Loucy (cell line): ENCODE data around the gene ACLY.

Source experiments
- H2AFZ ChIP-seq: fragments of 200-600 bp; sonication (generic); 2 replicates; pipeline ENCODE4 v1.6.0; 2016; ENCODE audit warnings: antibody characterized with exemption, mild to moderate bottlenecking, low read length, moderate library complexity
- H3F3A ChIP-seq: fragments of 200-600 bp; 2 replicates; pipeline ENCODE4 v1.6.0; 2016; ENCODE audit warnings: antibody characterized with exemption, low read depth, mild to moderate bottlenecking
- H3K27me3 ChIP-seq: fragments of 200-600 bp; sonication (generic); 2 replicates; pipeline ENCODE4 v1.6.1; 2014; ENCODE audit warnings: low read length, mild to moderate bottlenecking; ENCODE audit not compliant: insufficient read depth, poor library complexity, severe bottlenecking
- H3K36me3 ChIP-seq: fragments of 200-600 bp; sonication (generic); 2 replicates; pipeline ENCODE4 v1.6.1; 2016; ENCODE audit warnings: low read length; ENCODE audit not compliant: insufficient read depth
- H3K4me1 ChIP-seq: fragments of 200-600 bp; sonication (generic); 2 replicates; pipeline ENCODE4 v1.5.1; 2014; ENCODE audit warnings: low read length, mild to moderate bottlenecking; ENCODE audit not compliant: insufficient read depth, poor library complexity, severe bottlenecking
- H3K4me2 ChIP-seq: fragments of 200-600 bp; sonication (generic); 2 replicates; pipeline ENCODE4 v1.6.0; 2014; ENCODE audit warnings: antibody characterized with exemption, low read length, low read depth, mild to moderate bottlenecking; ENCODE audit not compliant: poor library complexity, severe bottlenecking
- H3K4me3 ChIP-seq: fragments of 200-600 bp; sonication (generic); 2 replicates; pipeline ENCODE4 v1.5.1; 2014; ENCODE audit warnings: low read length, mild to moderate bottlenecking, mixed read lengths; ENCODE audit not compliant: poor library complexity, severe bottlenecking
- H3K79me2 ChIP-seq: fragments of 200-600 bp; sonication (generic); 2 replicates; pipeline ENCODE4 v1.6.1; 2014; ENCODE audit warnings: low read length; ENCODE audit not compliant: insufficient read depth
- H3K9ac ChIP-seq: fragments of 200-600 bp; sonication (generic); 2 replicates; pipeline ENCODE4 v1.6.0; 2014; ENCODE audit warnings: mild to moderate bottlenecking, low read depth, low read length, moderate library complexity; ENCODE audit not compliant: poor library complexity, severe bottlenecking
- H3K9me2 ChIP-seq: fragments of 200-600 bp; sonication (generic); replicated peaks from 2 replicates; pipeline ENCODE4 v1.6.1; 2016; ENCODE audit warnings: low read depth, low read length, mixed read lengths
- H3K9me3 ChIP-seq: fragments of 200-600 bp; sonication (generic); 2 replicates; pipeline ENCODE4 v1.6.1; 2014; ENCODE audit warnings: mild to moderate bottlenecking, antibody characterized with exemption, low read length, low read depth; ENCODE audit not compliant: insufficient read depth
- H4K20me1 ChIP-seq: fragments of 200-600 bp; sonication (generic); 2 replicates; pipeline ENCODE4 v1.6.0; 2014; ENCODE audit warnings: antibody characterized with exemption, low read length, mild to moderate bottlenecking; ENCODE audit not compliant: insufficient read depth, poor library complexity, severe bottlenecking
- CTCF ChIP-seq: fragments of 200-600 bp; sonication (generic); conservative IDR thresholded peaks from 2 replicates; pipeline ENCODE4 v1.5.1; 2014; ENCODE audit warnings: mild to moderate bottlenecking, antibody characterized with exemption, low read length
- EZH2phosphoT487 ChIP-seq: fragments of 200-600 bp; IDR thresholded peaks from 2 replicates; pipeline ENCODE4 v1.6.1; 2018; ENCODE audit warnings: antibody characterized with exemption, mild to moderate bottlenecking, moderate library complexity, borderline replicate concordance

Gene ACLY

GRCh38 chr17:41895617-41896016 lies 23.1 kb downstream of the ACLY start:
- no peaks in the 10 kb centered on the region for H3K9me3 ChIP-seq
- H4K20me1 ChIP-seq, result peaks cover 3% of the 10 kb centered on the region
- H2AFZ ChIP-seq, result no peak overlapping the region
- no peak overlapping the region for H3K9ac ChIP-seq
- H3K79me2 ChIP-seq, result no peaks in the 10 kb centered on the region
- H3K9me2 ChIP-seq, result no peaks in the 10 kb centered on the region
- no peaks in the 10 kb centered on the region for H3F3A ChIP-seq
- H3K4me2 ChIP-seq, result no peak overlapping the region
- no peak for TF ChIP-seq EZH2phosphoT487
- no peak for TF ChIP-seq CTCF
- H3K4me1 ChIP-seq, result no peaks in the 10 kb centered on the region
- H3K27me3 ChIP-seq, result no peaks in the 10 kb centered on the region
- H3K36me3 ChIP-seq, result peaks cover 90% of the 10 kb centered on the region; the same call in 1 of the 2 replicates
- H3K4me3 ChIP-seq, result no peak overlapping the region

- Histone ChIP-seq H2AFZ (no peak overlapping the region), H3K79me2 (no peaks in the 10 kb centered on the region), H3K4me1 (no peaks in the 10 kb centered on the region), H3K36me3 (peaks cover 90% of the 10 kb centered on the region; the same call in 1 of the 2 replicates), H3F3A (no peaks in the 10 kb centered on the region), H3K9ac (no peak overlapping the region), H3K4me3 (no peak overlapping the region), H4K20me1 (peaks cover 3% of the 10 kb centered on the region), H3K9me3 (no peaks in the 10 kb centered on the region), H3K4me2 (no peak overlapping the region), H3K9me2 (no peaks in the 10 kb centered on the region), H3K27me3 (no peaks in the 10 kb centered on the region)
- TF ChIP-seq CTCF (no peak), EZH2phosphoT487 (no peak)
Measured at GRCh38 chr17:41894791-41895331, 23.9 kb downstream of the ACLY start.

- H3K27me3 ChIP-seq, result no peaks in the 10 kb centered on the region
- no peaks in the 10 kb centered on the region for H3K79me2 ChIP-seq
- no peak overlapping the region for H2AFZ ChIP-seq
- no peaks in the 10 kb centered on the region for H3F3A ChIP-seq
- no peak overlapping the region for H3K4me3 ChIP-seq
- H3K4me2 ChIP-seq, result no peak overlapping the region
- no peak overlapping the region for H3K9ac ChIP-seq
- H3K9me3 ChIP-seq, result no peaks in the 10 kb centered on the region
- H3K4me1 ChIP-seq, result no peaks in the 10 kb centered on the region
- no peaks in the 10 kb centered on the region for H3K9me2 ChIP-seq
- H4K20me1 ChIP-seq, result no peaks in the 10 kb centered on the region
- peaks cover 88% of the 10 kb centered on the region; the same call in 1 of the 2 replicates for H3K36me3 ChIP-seq
- TF ChIP-seq CTCF, result no peak
- no peak for TF ChIP-seq EZH2phosphoT487
Measured at GRCh38 chr17:41893384-41893783, 25.4 kb downstream of the ACLY start.
